GM15510 (cell line): ENCODE measurements around the gene DUSP11.
"Not testable (repeated sequence)": the region's sequence is repeated elsewhere in the genome, so short reads cannot be mapped to it uniquely, and the experiment has no call there.

Source experiments
- POLR2A ChIP-seq: IDR thresholded peaks from 3 replicates; pipeline ENCODE4 v1.6.1; 2011; ENCODE audit warnings: borderline replicate concordance; ENCODE audit not compliant: insufficient read length; ENCODE audit errors: extremely low read depth

The DUSP11 gene

DNA sequence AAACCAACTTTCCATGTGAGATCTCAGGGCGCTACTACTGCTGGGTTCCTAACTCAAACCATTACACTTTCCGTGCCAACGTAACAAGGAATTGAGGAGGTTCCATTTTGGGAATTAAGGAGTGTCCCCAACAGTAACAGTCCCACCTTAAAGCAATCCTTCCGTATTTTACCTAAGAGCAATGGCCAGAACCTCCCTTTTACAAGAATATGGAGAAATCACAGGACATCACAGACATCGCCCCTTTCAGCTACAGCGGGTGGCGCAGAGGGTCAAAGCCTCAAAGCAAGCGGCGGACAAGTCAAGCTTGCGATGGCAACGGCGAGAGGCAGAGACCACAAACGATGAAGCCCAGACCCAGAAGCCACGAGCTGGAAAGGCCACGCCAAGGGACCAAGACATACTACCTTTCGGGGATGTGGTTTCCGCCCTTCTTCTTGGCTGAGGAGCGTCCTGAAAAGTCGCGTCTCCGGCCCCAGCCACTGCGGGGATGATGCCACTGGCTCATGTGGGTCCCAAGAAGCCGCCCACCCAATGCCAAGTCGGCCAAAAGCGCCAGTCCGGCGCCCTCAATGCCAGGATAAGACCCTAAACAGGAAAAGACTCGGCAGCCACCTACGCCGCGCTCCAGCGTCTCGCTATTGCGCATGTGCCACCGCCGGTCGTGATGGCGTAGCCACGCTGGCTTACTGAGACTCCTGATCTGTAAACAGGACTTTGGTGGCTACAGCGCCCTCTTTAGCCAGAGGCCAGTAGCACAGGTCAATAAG, at the start of gene DUSP11:
DUSP11 (minus strand) TSS at position 637 of the 770 bp plus-strand sequence; CDS start at position 508, 129 bp downstream.
- peak; percentile 85 for TF ChIP-seq POLR2A

DNA sequence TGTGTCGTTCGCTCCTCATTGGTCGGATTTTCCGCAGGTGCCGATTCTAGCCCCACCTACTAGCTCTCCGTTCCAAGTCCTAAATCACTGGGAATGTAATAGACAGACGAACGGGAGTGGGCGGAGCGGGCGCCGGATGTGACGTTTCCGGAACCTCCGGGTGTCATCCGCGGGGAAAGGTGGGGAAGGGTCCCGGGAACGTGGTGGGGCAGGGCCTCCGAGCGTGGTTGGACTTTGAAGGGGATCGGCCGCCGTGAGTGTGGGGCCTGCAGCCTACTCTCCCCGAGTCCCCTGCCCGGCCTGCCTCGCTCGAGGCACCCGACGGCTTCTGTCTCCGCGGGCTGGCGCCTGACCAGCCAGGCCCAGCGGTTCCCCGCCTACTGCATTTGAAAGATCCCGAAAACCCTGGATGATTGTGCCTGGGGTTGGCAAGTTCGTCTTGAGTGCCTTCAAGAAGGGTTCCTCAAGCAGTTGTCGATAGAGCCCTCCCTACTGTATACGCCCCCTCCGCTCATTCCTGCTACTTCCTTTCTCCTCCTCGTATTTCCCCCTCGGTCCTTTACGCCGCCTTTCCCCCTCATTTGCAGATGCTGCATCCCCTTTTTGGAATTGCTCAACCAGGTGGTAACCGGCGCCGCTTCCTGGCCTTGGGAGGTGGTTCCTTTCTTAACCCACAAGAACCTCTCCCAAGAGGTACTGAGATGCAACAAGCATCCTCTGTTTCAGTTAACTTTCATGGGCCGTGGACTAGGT, 49.1 kb upstream of the DUSP11 start, which contains the start of gene STAMBP:
STAMBP (plus strand) TSS at position 144 of the 753 bp plus-strand sequence. CDS start 1,896 bp downstream, outside the sequence.
- peak; percentile 68 for TF ChIP-seq POLR2A

DNA sequence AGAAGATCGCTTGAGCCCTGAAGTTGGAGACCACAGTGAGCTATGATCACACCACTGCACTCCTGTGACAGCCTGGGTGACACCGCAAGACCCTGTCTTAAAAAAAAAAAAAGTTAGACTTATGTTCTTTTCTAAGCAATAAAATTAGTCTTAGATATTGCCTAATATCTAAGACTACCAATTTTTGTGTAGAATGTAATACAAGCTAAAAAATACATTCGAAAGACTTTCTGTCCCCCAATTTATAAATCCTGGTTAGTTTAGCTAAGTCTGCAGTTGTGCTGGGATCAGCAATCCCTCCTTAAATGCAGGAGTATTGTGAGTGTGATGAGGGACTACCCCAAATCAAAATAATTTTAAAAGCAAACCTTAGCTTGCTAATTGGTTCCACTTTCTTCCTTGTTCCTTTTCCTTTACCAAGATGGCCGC, 48.5 kb upstream of the DUSP11 start:
- TF ChIP-seq POLR2A = no peak

DNA sequence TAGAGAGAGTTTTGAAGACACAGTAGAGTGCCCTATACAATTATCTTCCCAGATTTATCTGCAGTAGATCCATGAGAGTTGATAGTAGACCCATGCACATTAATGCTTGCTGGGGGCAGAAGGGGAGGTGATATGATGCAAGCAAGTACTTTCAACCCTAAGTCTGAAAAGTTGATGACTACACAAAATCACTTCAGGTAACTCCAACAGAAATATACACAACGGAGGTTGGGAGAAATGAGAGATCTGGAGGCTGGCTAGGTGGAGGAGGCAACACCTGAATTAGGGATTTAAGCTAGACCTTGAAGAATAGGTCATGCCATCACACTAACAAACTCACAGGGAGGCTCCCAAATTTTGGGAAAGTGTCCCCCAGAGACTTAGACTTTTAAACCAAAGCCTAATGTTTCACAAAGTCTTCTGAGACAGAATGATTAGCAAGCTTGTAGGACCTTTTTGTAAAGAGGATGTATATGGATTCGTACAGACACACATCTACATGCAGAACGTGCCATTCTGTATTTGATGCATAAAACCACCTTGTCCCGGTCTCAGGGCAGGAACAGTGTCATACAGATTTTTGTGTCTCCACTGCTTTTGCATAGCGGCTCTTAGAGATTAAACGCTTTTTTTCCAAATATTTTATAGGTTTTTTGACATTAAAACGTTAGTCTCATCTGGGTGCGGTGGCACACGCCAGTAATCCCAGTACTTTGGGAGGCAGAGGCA, 47.9 kb upstream of the DUSP11 start:
- no peak for TF ChIP-seq POLR2A

GRCh38 chr2:73827018-73827417, 47.1 kb upstream of the DUSP11 start:
- TF ChIP-seq POLR2A = no peak

- TF ChIP-seq POLR2A = no peak
These were observed 45.5 kb upstream of the DUSP11 start for GRCh38 chr2:73825408-73825807.

GRCh38 chr2:73823916-73824523, 44.1 kb upstream of the DUSP11 start:
- TF ChIP-seq POLR2A = no peak

DNA sequence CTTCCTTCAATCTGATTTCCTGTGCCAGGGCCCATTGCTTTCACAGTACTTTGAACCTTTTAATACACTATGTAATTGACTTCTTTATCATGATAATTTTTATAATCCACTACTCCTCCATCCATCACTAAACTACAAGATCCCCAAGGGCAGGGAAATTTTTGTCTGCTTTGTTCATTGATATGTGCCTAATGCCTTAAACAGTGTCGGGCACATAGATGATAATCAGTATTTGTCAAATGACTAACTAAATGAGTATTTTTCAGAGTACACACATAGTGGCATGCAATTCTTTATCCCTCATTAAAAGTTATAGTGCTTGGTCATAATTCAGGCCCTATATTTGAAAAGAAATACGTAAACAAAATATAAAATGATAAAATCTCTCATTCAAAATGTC, 43.5 kb upstream of the DUSP11 start:
- TF ChIP-seq POLR2A = no peak

- TF ChIP-seq POLR2A = no peak
These were observed 43.1 kb upstream of the DUSP11 start for GRCh38 chr2:73822991-73823390.

GRCh38 chr2:73822276-73822675, 42.4 kb upstream of the DUSP11 start:
- no peak for TF ChIP-seq POLR2A

DNA sequence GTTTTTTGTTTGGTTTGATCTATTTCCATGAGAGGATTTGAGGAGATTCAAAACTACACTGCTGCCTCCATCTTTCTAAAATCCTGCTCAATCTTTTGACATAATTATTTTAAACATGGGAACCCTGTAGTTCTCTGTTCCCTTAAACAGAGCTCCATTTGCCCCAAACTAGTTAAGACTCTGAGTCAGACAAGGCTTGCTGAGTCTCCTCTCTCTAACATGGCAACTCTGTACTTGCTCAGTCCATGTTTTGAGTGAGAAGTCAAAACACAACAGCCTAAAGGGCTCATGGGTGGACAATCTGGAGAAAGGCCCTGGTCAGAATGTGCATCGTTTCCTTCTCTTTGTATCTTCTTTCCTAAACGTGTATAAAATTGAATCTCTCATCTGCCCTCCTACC, 41.8 kb upstream of the DUSP11 start:
- no peak for TF ChIP-seq POLR2A

- TF ChIP-seq POLR2A = no peak
These were observed 41.3 kb upstream of the DUSP11 start for GRCh38 chr2:73821227-73821626.

DNA sequence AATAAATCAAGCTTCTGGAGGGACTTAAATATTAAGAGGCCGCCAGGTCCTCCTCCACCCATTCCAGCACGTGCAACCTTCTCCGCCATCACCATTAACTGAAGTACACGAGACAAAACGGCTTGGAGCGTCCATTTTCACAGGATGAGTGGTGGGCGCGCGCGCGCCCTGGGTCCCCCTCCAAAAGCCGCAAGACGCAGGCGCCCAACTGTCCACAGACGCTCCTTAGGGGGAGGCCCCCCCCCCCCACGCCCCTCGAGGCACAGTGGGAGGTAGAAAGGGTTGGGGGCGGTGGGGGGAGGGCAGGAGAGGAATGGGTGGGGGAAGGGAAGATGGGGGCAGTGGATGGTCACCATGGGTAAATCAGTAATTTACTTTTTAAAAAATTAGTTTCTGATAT, 38.4 kb upstream of the DUSP11 start:
- TF ChIP-seq POLR2A = no peak

DNA sequence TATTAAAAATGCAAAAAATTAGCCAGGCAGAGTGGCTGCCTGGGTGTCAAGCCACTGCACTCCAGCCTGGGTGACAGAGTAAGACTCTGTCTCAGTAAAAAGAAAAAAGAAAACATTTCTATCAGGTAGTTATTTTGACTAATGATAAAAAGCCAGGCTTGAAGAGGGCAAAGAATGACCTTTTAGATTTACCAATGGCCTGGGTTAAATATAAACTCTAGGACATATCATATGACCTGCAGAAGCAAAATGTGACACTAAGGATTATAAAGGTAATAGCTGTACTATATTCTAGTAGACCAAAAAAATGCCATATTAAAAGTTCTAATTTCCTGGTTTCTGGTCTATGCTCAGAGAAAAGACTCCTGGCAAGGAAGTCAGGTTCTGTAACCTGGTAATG, 32.7 kb upstream of the DUSP11 start:
- no peak for TF ChIP-seq POLR2A

DNA sequence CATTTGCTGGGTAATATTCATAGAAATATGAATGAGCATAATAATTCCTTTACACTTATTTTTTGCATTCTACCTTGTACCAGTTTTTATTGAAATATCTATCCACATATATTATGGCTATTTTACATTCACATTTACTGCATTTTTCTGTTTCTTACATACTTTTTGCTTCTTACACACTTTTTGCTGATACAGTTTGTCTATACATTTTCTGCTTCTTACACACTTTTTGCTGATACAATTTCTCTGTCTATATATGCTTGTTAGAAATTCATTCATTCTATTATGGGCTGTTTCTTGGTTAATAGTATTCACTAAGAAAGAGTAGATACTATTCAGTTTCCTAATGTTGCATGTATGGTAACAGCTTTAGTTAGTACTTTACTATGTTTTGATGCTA, 32.0 kb upstream of the DUSP11 start:
- no peak for TF ChIP-seq POLR2A

DNA sequence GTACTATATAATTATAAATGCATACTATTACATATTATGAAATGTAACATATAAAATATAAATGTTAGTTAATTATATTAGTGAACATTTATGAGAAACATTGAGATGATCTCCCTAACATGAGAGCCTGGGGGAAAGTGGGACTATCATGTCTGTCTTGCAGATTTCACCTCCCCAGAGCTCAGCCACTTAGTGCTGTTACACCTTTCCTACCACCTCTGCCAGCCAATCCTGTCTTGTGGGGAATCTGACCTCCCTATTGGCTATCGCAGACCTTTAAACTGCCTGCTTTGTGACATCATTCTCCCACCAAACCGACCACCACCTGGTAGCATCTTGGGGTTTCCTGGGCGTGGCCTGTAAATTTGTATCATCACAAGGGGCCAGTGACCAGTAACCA, 4.0 kb upstream of the DUSP11 start, which contains the start of gene C2orf78:
C2orf78 (plus strand) TSS at position 301 of the 400 bp plus-strand sequence. CDS start 127 bp downstream, outside the sequence.
- TF ChIP-seq POLR2A = not testable (repeated sequence)

GRCh38 chr2:73780237-73780582, 307 bp upstream of the DUSP11 start:
- no peak for TF ChIP-seq POLR2A
